GM19193 (cell line): ENCODE data around the gene TPK1.

Experiments
- POLR2A ChIP-seq: IDR thresholded peaks from 4 replicates; pipeline ENCODE4 v1.6.1; 2011; ENCODE audit not compliant: insufficient read depth, insufficient read length; ENCODE audit errors: extremely low read depth

Gene TPK1

DNA sequence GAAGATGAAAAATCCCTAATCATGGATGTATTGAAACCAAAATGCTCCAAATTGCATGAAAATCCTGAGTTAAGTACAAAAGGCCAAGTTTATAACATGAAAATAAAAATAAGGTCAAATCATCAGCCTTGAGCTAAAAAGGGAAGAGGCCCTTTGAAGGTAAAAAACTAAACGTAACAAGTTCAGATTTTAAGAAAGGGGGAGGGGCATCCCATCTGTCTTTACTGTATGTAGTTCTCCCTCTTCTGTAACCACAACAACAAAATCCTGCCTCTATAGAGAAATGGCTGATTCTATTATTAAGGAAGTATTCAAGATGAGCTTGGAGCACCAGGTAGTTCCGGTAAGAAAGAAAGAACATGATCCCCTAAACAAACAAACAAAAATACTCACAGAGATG is 64.7 kb downstream of the TPK1 start:
- TF ChIP-seq POLR2A = no peak

DNA sequence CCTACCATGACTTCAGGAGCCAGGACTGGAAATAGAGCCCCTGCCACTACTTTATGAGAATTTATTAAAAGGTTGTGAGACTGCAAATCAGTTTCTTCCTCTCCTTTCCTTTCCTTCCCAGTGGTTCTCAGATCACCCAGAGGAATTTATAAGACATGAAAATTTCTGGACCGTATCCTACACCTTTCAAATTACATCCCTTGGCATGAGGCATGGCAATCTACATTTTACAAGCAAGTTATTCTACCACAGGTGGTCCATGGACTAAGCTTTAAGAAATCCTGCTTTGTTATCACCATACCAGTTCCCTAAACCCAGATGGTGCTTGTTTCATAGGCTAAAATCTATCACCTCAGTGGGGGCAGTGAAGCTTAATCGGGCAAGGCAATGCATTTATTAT is 66.5 kb downstream of the TPK1 start:
- no peak for TF ChIP-seq POLR2A

DNA sequence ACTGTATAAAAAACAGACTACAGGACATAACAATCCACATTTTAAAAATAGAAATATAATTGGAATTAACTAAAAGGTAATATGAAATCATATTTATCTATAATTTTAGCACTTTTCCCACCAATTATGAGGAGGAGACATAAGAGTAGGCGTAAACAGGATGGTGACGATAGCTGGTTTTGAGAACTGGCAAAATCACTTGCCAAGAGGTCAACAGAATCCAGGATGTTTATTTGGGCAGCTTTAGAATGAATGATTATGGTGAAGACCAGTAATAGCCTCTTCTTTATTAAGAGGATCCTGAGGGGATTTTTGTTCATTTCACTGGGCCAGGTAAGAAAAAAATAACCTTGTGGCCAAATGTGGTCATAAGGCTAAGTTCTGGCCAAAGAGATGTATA is 67.2 kb downstream of the TPK1 start:
- TF ChIP-seq POLR2A = no peak

DNA sequence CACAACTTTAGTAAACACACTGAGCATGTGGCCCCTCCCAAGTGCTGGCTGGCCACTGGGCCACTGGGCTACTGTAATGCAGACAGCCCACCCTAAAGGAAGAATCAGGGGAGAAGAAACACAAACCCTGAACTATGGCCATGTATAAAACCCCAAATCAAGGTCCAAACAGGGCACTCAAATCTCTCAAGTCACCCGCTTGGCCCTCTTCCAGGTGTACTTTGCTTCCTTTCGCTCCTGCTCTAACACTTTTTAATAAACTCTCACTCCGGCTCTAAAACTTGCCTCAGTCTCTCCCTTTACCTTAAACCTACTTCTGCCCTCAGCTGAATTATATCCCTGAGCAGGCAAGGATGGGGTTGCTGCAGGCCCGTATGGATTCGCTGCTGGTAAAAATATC is 72.6 kb downstream of the TPK1 start:
- TF ChIP-seq POLR2A = no peak

DNA sequence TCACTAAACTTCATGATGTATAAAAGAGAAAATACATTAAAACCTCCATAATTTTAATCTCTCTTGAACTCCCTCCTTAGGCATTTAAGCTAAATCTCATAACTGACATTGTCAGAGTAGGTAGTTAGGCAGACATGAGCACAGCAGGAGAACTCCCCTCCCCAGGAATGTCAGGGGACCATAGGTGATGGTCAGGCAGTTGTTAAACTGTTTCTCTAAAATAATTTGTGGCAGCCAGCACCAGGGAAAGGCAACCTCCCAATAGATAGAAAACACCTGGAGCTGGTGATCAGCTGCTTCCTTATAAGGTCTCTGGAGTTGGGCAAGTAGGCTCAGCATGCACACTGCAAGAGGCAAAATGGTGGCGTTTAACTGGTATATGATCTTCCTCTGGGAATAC is 73.0 kb downstream of the TPK1 start:
- TF ChIP-seq POLR2A = no peak

DNA sequence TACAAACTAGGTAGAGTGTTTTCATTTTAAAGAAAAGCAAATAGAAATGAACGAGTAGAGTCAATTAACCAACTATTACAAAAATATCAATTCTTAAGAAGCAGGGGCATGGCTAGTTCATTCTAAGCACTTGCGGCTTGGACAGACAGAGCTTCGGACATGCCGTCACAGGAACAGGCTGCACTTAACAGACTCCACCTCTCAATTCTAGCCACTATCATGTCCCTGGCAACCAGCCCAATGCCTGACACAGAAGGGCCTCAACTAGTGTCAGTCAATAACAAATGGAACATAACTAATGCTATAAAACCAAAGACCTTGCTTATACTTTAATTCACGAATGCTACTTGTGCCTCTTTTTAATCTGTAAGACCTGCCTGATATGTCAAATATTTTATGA is 74.4 kb downstream of the TPK1 start:
- TF ChIP-seq POLR2A = no peak

DNA sequence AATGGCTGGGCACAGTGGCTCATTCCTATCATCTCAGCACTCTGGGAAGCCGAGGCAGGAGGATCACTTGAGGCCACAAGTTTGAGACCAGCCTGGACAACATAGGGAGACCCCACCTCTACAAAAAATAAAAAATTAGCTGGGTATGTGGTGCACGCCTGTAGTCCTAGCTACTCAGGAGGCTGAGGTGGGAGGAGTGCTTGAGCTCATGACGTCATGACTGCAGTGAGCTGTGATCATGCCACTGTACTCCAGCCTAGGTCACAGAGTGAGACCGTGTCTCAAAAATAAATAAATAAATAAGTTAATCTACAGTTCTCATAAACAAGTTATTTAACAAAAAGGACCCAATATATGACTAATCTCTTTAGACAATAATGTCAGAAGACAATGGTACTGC is 76.2 kb downstream of the TPK1 start:
- no peak for TF ChIP-seq POLR2A

DNA sequence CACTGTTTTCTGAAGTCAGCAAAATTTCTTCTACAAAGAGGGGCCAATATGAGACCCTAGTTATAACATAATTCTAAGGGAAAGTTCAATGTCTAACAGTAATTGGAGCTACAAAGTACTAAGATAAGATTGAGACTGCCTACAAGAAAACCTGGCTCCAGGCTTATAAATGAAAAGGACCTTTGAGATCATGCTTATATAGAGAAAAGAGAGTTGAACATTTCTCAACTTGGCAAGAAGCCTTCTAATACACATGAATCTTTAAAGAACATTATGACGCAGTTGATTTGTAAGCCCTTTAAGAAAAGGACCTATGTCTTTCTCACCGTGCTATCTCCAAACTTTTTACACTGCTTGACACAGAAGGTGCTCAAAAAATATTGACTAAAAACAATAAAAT is 87.9 kb downstream of the TPK1 start:
- no peak for TF ChIP-seq POLR2A

DNA sequence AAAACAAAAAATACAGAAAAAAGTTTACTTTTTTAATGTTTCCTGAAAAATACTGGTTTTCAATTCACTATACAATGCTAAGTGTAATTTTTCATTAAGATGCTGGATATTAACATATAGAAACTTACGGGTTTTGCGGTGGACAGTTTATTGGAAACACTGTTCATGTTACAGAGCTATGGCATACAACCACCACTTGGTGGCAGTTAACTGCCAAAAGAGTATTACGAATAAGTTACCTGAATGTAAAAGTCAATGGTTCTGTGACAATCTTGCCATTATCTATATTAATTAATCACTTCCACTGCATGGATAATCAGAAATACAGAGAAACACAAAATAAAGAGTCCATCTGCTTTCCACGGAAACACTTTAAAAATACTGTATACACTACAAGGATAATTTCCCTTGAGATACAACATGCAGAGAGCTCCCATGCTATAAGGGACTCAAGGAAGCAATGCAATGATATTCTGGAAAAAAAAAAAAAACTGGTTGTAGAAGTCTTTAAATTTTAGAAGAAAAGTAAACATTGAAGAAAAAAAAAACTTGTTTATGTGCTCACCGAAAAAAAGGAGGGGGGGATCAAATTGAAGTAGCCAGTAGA is 97.0 kb downstream of the TPK1 start:
- TF ChIP-seq POLR2A = no peak

DNA sequence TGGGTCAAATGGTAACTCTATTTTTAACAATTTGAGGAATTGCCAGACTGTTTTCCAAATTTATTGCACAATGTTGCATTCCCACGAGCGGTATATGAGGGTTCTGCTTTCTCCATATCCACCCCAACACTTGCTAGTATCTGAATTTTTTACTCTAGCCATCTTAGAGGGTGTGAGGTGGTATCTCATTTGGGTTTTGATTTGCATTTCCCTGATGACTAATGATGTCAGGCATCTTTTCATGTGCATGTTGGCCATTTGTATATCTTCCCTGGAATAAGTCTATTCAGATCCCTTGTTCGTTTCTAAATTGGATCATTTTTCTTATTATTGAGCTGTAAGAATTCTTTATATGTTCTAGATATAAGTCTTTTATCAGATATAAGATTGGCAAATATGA is 97.7 kb downstream of the TPK1 start:
- no peak for TF ChIP-seq POLR2A

DNA sequence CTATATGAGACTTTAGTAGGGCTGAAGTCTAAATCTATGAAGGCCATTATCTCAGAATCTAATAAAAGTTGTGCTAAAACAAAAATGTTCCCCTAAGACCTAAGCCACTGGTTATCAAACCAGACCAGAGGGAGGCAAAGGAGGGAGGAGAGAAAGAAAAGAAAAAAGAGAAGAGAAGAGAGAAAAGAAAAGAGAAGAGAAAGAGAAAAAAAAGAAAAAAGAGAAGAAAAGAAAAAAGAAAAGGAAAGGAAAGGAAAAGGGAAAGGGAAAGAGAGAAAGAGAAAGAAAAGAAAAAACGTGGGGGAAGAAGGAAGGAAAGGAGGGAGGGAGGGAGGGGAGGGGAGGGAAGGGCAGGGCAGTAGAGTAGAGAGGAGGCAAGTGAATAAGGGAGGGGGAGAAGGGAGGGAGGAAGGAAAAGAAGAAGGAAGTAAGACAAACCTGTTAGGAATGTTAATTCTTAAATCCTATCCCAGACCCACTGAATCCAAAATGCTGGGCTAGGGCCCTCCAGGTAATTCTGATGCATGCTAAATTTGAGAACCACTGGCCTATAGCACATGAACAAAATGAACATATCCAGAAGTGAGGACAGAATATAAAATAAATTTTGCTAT is 98.9 kb downstream of the TPK1 start:
- no peak for TF ChIP-seq POLR2A

DNA sequence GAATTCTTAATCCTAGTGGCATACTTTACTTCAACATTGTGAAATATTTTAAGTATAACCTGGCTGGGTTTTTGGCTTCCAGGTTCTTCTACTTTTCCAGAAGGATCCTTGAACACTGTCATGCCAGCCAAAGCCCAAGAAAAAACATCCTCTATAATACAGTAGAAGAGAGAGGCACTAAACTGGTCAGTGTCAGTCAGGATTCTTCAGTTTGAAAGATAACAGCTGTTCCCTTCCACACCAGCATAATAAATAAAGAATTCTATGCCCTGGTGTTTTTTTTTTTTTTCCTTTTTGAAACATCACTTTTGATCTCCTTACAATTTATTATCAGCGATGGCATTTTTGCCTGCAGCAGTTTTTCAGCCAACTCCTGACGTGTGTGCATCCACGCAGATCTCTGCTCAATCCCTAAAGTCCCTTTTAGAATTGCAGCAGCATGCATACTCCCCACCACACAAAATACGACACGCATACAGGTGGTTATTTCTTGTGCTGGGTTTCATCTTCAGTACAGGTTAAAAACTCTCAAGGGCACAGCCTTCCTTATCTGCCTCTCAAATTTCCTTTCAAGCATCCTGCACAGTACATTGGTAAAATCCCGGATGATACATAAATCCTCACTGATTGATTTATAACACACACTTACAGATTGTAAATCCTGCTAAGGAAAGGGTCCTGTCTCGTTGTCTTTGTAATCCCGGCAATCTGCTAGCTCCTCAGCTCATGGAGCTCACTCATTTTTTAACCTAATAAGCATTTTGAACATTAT is 100.2 kb downstream of the TPK1 start:
- TF ChIP-seq POLR2A = no peak

DNA sequence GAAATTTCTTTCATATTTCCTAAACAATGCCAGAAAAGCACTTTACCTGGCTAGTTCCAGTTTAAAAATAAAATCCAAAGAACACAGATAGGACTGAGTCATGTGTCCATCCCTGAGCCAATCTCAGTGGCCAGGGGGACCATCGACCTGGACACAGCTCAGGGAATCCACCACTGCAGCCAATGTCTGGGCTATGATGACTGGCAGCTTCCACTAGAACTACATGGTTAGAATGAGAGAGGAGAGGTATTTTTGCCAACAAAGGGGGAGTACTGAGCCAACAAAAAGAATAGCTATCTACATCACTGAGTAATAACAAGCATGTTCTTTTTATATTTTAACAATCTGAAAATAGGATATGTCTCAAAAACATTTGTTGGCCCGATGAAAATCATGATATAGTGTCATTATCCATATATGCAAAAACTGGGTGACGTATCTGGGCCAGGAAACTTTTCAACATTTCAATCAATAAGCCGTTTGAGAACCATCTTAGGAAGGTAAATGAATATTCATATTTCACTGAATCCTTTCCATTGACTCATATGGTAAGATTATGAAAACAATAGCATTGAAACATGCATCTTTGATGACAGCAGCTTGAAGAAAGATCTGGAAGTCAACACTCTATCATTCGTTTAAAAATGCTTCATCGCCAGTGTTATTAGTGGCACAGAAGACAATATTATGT is 104.0 kb downstream of the TPK1 start:
- TF ChIP-seq POLR2A = no peak

DNA sequence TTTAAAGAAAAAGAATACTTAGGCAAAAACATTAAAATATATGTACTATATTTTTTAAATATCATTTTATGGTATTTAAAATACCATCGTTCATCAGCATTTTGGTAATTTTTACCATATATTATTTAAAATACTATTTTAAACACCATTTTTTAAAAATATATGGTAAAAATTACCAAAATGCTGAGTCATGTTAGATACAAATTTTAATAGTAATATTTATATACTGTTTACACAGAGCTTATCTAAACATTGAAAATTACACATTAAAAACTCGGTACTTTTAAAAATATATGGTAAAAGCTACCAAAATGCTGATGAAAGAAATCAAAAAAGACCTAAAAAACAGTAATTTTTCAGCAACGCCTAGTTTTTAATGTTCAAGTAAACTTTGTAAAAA is 105.6 kb downstream of the TPK1 start:
- no peak for TF ChIP-seq POLR2A

DNA sequence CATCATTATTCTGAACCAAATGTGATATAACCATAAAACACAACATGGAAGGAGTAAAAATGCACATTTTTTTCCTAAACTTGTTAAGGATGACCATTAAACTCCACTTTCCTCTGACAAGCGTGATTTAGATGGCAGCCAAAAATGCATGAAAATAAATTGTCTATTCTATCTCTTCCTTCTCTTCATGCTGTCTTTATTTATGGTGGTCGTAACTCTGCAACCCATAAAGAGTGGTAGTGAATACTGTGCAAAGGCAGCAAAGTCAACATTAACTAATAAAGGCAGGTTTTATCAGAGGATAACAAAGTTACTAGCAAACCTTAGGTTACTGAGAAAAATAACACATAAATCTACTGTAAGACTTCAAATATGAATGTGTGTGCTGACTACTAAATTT is 106.6 kb downstream of the TPK1 start:
- no peak for TF ChIP-seq POLR2A

DNA sequence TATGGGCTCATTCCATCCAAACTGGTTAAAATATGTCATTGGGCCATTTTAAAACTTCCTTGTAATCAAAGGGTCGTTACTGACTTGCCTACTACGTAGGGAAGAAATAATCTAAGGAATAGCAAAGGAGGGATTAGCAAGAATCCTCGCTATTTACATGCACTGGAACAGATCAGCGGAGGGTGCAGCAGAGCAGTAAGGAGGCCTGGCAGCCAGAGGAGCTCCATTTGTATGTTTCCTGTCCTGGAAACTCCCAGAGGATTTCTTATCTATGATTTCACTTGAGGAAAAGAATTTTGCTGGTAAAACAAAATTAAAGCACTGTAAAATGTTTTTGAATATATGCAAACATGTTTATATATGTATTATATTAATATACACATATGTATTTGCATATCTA is 107.3 kb downstream of the TPK1 start:
- no peak for TF ChIP-seq POLR2A
